NCI-H69 (cell line): ENCODE measurements around the gene INTS6L.
"Not testable (repeated sequence)": the region's sequence is repeated elsewhere in the genome, so short reads cannot be mapped to it uniquely, and the experiment has no call there.

Experiments used
- DNase-seq: peaks from one replicate; lab custom pipeline; 2025; lab: John Stamatoyannopoulos, UW

INTS6L gene

DNA sequence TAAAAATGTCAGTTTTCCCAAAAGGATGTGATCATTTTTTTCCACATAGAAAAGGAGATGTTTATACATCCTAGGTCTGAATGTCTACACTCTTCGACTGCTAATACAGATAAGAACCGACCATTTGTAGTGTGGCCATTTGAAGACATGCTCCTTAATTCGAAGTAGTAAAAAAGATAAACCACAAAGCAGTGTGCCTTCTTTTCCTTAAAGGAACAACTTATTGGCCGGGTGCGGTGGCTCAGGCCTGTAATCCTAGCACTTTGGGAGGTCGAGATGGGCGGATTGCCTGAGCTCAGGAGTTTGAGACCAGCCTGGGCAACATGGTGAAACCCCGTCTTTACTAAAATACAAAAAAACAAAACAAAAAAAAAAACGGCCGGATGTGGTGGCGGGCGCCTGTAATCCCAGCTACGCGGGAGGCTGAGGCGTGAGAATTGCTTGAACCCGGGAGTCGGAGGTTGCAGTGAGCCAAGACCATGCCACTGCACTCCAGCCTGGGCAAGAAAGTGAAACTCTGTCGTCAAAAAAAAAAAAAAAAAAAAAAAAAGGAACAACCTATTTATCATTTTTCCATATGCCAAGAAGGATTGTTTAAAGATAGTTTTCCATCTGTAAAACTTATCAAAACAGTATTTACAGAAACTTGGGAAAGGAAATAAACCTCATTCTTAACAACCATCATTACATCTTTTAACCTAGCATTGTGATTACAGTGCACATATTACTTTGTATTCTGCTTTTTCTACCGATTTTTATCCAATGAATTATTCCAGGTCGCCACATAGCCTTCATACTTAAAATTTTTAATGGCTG is 2.6 kb downstream of the INTS6L start:
- DNase-seq: no peak

DNA sequence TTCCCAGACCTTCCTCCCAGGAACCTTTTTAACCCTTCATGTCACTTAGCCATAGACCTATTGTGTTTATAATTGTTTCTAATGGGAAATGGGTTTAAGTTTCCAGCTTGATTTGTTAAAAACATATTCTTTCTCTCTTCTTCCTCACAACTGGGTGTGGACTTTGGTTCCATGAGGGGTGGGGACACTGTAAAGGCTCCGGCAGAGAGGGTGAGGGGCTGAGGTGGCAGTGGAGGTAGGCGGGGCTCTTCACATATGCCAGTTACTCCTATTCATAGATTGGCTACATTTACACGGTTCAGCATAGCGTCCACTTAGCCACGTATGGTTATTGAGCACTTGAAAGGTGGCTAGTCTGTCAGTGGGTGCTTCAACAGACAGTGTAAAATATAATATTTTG is 7.8 kb downstream of the INTS6L start:
- peak; percentile 84 for DNase-seq

DNA sequence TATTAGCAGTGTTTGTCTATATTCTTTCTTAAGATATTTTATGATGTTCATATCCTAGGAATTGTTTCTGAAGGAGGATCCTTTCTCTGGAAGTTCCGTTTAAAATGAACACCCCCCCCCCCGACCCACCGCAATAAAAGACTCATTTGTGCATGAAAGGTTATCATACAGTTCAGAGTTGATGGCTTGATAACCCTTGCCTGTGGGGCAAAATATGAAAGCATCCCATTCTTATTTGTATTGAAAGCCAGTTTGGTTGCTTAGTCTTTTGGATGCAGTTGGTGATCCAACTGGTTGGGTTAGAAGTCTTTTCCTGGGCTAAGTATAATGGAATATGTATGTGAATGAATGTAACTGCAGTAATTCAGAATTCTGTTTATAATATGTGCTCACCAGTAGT is 8.3 kb downstream of the INTS6L start:
- no peak for DNase-seq

DNA sequence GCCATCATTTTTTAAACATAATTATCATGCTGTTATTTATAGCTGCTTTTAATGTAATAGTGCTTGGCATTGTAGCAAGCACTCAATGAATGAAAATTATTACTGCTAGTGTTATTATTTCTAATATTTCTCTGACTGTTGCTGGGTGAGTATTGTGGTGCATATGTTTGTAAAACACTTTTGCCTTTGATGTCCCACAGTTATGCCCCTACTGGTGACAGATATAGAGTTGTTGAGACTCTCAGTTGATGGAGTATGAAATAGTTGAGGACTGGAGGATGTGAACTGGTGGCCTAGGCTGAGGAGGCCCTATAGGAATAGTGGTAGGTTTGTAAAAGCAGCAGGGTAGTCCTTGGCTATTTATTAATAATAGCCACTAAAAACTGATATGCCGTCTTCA is 9.6 kb downstream of the INTS6L start:
- no peak for DNase-seq

DNA sequence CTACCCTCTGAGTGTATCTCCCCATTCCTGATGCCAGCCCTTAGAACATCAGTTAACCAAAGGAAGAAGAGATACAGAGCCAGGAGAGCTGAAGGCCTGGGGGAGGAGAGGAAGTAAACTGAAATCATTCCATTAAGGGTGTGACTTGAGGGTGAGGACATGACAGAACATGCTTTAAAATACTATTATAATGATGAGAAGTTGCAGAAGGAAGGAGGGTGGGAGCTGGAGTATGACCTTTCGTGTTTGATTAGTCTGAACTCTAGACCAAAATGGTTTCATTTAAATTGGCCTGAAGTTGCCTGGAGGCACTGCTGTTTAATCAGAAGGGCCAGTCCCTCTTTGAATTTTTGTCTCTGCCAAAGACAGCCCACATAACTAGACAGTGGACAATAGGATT is 11.4 kb downstream of the INTS6L start:
- peak; percentile 92 for DNase-seq

DNA sequence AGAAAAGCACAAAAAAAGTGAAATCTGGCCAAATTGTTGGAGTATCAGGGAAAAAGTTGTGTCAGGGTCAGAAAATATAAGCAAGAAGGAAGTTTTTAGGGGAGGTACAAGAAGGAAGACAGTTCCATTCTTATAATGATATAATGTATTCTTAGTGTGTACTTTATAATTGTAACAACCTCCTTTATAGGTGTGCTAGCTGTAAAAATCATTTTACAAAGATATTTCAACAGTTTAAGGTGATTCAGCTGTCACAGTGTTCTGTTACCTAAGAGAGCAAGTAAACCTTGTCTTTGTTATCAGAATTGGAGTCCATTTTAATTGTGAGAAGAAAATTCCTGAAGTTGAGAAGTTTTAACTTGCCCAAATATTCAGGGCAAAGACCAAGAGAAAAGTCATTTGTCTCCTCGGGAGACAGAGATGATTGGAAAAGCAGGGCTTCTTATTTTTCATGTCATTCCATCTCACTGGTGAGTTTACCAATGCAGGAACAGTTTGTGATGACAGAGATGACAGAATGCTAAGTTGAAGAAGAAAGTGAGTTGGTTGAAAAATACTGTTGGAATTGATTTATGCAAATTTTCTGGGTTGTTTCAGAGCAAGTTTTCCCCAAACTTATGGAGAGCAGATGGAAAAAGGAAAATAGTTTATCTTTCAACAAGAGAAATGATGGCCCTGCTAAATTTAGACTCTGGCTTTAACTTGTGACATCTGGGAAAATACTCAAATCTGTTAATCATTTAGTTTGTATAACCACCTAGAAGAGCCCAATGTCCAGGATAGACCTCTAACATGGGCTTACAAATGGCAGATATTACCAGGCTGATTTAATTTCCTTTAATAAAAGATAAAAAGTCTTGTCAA is 14.8 kb downstream of the INTS6L start:
- no peak for DNase-seq

DNA sequence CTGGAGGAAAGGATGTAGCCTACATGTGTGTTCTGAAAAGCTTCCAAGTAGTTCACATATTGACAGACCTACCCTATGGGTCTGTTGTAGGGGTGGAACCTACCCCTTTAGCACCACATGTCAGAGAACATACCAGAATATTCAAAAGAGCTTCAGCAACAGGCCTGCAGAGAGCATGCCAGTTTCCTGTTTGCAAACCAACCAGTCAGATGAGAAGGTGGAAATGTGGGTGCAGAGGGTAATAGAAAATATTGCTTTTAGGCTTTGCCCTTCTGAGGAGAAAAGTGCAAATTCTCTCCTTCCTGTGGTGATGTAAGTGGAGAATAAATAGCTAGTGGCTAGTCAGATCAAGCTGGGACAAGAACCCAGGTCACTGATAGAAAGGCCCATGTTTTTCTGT is 16.4 kb downstream of the INTS6L start:
- no peak for DNase-seq

DNA sequence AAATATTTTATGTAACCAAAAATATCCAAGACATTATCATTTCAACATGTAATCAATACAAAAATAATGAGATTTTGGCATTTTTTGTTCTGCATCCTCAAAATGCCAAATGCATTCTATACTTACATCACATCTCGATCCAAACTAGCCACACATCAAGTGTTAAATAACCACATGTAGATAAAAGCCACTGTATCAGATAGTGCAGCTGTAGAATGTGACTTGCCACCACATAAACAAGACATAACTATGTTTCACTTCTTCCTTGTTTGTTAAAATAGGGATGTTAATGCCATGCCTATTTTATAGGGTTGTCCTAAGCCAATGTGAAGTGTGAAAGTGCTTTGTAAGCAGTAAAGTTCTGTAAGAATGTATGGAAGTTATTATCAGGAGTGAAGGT is 20.9 kb downstream of the INTS6L start:
- DNase-seq: no peak

DNA sequence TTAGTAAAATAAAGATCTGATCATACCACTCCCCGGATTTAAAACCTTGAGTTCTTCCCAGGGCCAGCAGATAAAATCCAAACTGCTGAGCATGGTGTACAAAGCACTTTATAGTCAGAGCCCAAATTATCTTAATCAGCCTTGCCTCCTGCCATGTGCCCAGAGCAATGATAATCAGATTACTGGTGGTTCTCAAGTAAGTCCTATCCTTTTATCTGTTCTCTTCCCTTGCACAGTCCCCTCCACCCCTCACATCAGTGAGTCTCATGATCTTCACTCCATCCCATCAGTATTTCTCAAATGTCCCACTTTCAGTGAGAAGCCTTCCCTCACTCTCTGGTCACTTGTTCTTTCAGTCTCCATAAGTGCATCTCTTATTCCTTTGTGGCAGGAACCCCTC is 22.7 kb downstream of the INTS6L start:
- no peak for DNase-seq

DNA sequence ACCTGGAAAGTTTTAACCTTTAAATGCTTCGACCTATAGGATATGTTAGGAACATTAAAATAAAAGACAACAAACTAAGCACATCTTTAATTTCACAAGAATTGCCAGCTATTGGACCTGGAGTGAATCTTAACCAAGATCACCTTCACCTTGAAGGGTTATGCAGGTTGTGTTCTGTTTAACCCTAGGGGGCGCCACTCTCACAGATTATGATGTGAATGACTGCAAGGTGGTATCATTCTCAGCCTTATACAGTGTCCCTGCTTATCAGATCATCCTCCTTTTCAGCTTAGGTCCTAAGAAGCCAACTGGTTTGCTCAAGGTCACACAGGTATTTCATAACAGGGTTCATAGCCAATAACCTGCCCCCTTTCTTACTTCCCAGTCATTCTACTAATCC is 23.5 kb downstream of the INTS6L start:
- peak; percentile 38 for DNase-seq

DNA sequence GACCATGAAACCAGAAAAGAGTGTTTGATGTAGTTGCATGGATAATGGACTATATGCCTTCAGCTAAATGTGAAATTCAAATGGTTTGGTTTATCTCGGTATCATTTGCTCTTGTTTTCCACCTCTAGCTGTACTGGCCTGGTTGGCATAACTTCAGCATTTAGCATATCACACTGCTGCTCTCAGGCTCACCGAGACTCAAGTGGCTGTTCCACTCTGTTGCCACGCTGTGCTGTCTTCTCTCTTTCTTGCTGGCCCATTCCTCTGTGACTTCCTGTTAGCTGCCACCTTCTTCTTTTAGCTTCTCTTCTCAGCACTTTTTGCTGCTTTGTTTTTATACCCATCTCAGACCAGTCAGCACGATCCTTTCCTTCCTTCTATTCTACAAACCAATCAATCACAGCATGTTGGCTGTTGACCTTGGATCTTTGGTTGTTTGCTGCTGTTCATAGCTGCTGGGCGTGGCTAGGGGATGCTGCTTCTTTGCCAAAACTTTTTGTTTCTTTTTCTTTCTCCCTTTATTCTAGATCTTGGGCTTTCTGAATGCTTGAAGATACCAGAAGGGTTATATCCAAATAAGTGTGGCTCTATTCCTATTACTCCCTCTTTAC is 24.0 kb downstream of the INTS6L start:
- peak; percentile 7 for DNase-seq

DNA sequence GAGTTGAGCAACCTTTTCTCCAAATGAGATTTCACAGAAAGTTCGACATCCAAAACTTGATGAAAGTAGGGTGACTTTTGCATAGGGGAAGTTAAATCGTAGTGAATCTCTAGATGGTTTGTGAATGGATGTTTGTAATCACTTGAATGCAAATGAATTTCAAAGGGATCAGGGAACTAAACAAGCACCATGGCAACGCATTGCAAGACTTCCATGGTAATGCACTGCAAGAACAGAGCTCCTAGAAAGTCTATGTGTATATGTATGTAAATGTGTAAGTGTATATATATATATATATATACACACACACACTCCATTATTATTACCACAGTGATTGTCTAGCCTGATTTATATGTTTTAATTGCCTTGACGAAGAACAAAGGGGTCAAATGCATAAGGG is 27.3 kb downstream of the INTS6L start:
- DNase-seq: no peak

DNA sequence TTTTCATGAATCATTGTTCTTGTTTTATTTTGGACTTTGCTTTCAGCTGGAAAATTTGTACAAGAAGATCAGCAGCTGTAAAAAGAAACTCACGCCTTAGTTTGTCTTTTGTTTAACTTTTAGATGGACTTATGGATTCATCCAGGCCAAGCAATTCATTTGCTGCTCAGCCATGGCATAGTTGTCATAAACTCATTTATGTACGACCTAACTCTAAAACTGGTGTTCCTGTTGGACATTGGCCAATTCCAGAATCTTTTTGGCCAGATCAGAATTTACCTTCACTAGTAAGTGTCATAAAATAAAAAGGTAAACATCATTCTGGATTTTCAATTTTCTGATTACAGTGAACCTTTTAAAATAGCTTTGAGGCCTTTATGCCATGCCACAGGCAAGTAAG is 29.1 kb downstream of the INTS6L start:
- no peak for DNase-seq

DNA sequence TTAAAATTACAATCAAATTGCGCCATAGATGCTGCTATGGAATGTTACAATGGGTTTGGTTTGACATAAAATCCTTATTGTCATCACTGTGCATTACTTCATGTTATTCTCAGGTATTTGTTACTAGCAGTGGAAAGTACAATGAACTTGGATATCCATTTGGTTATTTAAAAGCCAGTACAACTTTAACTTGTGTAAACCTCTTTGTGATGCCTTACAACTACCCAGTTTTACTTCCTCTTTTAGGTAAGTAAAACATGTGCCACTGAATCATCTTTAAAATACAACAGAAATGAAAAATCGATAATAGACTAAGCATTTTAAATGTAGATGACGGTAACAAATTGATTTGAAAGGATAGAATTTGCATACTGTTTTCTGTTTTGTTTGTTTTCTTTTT is 35.6 kb downstream of the INTS6L start:
- DNase-seq: no peak

DNA sequence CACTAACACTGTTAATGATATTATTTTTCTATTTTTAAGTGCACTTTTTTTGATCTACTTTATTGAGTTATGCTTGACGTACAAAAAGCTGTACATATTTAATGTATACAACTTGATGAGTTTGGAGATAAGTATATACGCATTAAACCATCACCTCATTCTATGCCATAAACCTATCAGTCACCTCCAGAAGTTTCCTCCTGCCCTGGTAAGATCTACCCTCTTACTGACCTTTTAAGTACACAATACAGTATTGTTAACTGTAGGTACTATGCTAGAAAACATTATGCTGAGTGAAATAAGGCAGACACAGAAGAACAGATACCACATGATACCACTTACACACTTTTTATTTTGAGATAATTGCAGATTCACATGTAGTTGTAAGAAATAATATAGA is 36.9 kb downstream of the INTS6L start:
- no peak for DNase-seq

DNA sequence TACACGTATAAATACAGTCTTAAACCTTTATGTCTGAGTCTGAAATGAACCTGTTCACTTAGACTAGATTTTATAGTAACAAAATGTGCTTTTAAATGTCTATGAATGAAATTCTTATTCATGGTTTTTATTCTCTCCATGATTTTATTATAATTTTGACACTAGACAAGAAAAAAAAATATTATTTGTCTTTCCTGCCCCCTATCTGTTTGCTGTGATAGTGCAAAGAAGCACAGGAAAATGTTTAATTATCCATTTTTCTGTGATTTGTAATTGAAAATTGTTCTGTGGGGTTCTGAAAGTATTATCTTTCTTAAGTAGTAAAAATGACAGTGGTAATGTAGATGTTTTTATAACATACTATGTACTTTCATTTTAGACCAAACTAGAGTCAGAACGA is 52.0 kb downstream of the INTS6L start:
- DNase-seq: no peak

DNA sequence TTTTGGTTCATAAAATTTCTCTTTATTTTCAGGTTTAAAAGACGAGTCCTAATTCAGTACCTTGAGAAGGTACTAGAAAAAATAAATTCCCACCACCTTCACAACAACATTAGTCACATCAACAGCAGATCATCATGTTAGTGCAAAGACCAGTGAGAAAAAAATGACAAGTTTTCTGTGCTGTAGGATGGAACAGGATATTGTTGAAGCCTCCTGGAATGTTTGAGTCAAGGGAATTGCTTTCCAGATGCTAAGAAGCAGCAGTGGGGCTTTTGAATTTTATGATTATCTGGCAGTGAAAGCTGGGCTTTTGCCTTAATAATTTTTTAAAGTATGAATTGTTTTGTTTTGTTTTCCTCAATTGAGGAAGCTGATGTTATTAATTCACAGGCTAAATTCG is 61.0 kb downstream of the INTS6L start:
- no peak for DNase-seq

DNA sequence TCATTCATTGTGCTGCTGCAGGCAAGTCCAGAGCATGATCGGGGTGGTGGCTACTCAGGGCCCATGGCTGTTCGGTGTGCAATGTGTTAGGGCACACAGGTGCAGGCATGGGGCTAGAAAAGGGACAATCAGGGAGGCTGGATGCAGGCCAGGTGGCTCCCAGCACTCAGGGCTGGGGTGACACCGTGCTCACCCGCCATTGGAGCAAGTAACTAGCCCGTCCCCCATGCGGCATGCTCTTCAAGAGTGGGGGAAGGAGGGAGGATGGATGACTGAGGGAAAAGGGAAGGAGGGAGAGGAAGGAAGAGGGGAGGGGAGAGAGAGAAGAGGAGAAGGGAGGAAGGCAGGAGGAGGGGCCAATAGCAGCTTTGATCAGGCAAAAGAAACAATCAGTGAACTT is 64.7 kb downstream of the INTS6L start:
- peak; percentile 2 for DNase-seq

DNA sequence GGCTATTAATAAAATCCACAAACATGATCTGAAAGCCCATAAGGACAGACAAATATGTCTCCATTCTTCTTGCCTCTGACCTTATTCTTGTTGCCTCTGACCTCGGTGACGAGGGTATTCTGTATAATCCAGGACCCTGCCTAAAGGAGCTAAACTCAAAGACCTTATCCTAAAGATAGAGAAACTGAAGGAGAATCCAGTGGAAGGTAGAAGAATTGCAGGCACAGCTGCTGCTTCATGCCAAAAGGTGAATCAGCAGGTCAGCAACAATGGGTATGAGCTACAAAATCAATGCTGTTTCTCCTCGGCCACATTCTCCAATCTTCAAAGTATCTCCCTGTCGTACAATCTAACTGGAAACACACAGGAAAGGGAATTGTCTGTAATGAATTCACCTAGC is 71.4 kb downstream of the INTS6L start:
- no peak for DNase-seq

DNA sequence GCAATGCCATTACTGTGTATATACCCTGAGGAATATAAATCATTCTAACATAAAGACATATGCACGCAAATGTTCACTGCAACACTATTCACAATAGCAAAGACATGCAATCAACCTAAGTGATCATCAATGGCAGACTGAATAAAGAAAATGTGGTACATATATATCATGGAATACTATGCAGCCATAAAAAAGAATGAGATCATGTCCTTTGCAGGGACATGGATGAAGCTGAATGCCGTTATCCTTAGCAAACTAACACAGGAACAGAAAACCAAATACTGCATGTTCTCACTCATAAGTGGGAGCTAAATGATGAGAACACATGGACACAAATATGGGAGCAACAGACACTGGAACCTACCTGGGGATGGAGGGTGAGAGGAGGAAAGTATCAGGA is 73.6 kb downstream of the INTS6L start:
- DNase-seq: not testable (repeated sequence)

DNA sequence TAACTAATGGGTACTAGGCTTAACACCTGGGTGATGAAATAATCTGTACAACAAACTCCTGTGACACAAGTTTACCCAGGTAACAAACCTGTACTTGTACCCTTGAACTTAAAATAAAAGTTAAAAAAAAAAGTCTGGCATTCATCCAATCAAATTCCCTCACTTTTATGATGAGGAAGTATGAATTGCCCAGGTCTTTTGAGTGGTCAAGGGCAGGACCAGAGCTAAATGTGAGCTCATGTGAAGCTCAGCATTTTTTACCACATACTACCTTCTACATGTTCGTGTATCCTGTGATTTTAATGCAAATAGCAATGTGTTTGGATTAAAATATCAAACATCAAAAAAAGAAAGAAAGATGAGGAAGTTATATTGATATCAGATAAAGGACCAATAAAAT is 74.0 kb downstream of the INTS6L start:
- not testable (repeated sequence) for DNase-seq

DNA sequence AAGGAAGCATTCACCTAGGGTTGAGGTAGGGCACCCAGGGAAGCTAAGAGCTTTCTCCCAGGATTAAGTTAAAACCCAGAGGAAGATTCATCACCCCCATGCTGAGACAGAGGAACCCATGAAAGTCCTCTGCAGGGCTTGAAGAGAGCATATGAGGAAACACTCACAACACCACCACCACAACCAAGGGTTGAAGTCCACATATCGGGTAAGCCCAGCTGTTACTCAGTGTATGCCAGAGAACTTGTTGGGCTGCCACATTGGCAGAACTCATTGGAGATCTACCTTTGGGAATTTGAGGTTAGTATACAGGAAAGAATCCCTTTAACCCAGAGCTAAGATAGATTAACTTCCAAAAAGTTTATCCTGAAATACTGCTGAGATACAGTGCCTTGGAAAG is 75.1 kb downstream of the INTS6L start:
- no peak for DNase-seq

DNA sequence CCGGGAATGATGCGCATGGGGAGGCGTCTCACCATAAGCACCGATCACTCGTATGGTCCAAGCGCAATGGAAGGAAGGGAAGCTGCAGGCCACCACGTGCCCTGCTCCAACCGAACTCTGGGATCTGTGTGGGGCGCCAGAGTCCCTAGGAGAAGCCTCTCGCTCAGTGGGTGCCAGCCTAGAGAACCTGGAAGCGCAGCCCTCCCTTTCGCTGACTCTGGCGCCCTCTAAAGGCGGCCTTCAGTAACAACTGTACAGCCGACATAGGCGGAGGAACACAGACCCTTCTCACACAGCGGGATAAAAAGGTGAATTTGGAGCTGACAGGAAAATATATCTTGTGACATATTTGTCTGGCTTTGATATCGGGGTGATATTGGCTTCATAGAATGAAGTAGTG is 76.0 kb downstream of the INTS6L start:
- DNase-seq: peak; percentile 70
